GM12873 (cell line): ENCODE measurements around the gene CCNI.

ENCODE experiments used
- TF ChIP-seq, protein P1 (sequence below): IDR thresholded peaks from 2 replicates; pipeline ENCODE4 v1.5.1; 2012; ENCODE audit warnings: low read depth, mild to moderate bottlenecking, moderate library complexity, low read length, control low read depth; ENCODE audit not compliant: insufficient read depth; ENCODE audit errors: missing control alignments

Gene CCNI

DNA sequence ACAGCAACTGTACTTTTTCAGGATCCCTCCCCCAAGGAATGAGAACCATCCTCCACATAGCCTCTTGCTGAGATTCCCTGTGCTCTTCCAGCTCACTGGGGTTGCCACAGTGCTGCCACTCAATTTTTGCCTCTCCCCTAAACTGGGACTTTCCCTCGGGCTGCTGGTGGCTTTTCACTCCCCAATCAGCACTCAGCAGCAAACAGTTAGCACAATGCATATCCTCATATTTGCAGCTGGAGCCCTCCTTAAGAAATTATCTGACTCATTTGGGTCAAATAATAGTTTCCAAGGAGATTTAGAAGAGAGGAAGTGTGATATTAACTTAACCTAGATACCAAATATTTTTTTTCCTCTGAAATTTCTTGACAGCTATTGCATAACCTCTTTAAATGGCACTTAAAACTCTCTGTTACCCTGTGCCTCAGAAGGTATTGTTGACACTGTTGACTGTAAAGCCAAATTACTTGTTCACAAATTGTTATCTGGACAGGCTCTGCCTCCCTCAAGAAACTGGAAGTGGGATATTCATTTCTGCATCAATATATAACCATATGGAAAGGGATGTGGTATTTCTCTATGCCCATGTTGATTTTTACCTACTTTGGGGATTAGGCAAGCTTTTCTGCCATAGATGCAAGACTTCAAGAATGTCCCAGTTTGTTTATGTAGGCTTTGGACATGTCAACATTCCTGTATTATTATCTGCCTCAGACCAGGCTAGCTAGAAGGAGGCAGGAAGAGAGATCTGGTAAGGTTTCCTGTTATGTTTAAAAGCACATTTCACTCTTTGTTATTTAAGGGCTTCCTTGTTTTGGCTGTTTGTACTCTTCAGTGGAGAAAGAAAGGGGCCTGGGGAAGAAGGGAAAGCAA, 68.2 kb downstream of the CCNI start:
- TF ChIP-seq, protein P1, sequence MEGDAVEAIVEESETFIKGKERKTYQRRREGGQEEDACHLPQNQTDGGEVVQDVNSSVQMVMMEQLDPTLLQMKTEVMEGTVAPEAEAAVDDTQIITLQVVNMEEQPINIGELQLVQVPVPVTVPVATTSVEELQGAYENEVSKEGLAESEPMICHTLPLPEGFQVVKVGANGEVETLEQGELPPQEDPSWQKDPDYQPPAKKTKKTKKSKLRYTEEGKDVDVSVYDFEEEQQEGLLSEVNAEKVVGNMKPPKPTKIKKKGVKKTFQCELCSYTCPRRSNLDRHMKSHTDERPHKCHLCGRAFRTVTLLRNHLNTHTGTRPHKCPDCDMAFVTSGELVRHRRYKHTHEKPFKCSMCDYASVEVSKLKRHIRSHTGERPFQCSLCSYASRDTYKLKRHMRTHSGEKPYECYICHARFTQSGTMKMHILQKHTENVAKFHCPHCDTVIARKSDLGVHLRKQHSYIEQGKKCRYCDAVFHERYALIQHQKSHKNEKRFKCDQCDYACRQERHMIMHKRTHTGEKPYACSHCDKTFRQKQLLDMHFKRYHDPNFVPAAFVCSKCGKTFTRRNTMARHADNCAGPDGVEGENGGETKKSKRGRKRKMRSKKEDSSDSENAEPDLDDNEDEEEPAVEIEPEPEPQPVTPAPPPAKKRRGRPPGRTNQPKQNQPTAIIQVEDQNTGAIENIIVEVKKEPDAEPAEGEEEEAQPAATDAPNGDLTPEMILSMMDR, result no peak

DNA sequence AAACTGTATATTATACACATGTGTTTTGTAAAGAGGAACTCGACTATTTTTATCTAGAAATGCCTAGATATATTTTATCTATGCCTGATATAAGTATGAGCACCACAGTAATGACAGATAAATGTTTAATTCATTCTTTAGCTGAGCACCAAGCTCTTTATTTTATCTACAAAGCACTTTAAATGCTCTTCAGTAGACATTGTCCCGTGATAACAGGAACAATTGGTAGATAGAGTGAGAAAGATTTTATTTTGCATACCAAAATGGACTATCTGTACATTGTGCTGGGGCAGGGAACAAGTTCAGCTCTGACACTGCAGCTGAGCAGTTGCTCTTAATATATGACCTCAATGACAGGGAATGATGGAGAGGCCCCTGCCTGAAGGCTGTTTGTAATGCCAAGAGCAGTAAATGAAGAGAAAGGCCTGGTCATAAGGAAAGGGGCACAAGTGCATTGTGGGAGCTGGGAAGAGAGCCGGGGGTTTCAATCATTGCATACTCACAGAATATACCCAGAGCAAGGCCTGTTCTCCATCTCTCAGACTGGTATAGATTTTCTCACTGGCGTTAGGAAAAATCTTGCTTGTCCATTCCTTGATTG, 68.9 kb downstream of the CCNI start:
- TF ChIP-seq, protein P1, result no peak

DNA sequence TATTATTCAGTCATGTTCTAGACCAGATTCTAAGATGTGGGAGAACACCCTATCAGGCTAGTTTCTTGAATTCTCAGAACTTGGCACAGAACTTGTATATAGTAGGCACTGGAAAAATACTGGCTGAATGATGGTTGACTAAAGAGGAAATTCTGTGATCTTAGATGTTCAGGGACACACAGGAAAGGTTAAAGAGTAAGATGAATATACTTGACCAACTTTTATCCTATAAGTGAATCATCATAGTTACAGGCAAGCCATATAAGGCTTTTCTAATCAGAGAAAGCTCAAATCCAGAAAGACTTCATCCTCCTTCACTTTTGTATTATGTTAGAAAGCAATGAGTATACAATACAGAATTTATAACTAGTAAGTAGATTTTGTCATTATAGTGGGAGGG, 72.4 kb downstream of the CCNI start:
- TF ChIP-seq, protein P1, result no peak

DNA sequence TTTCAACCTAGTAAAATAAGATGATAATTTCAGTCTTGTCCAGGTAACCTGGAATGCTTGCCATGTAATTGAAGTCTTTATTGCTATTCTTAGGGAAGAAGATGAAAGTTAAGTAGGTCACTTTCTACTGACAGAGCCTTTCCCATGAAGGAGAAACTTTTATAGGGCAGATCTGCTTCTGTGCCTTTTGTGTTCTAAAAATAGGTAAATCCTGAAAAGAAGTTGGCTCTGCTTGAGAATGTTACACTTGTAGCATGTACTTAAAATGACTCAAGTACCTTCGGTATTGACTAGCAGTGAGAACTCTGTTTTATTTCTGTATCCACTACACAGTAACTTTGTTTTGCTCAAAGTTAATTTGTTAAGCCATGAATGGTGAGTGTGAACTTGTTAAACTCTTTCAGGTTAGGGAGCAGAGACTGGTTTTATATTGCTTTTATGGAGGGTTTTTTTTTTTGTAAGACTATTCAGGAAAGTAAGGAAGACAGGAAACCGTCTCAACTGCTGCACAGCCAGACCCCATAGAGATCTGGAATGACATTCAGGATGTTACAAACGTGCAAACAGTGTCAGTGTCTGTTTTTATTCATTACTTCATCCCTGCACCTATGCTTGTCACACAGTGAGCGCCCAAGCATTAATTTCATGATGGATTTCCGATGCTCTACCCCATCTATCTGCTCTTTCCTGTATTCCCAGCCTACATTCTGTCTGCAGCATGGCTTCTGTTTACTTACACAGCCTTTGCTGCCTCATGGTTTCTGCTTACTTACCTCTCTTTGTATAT, 73.3 kb downstream of the CCNI start:
- TF ChIP-seq, protein P1, result no peak

DNA sequence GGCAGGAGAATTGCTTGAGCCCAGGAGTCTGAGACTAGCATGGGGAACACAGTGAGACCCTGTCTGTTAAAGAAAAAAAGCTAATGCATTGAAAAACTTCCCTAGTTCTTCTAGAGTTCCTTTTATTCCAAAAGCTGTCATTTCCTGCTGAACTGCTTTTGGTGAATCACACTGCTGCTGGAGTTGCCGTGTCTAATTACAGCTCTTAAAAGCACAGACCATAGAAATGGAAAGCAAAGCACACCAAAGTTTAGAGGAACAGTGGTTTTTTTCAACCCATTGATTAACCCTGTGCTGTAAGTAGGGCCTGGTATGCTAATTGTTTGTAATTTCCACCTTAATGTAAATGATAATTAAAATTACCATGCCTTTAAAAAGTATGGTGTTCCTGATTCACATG, 73.9 kb downstream of the CCNI start:
- TF ChIP-seq, protein P1, result no peak

DNA sequence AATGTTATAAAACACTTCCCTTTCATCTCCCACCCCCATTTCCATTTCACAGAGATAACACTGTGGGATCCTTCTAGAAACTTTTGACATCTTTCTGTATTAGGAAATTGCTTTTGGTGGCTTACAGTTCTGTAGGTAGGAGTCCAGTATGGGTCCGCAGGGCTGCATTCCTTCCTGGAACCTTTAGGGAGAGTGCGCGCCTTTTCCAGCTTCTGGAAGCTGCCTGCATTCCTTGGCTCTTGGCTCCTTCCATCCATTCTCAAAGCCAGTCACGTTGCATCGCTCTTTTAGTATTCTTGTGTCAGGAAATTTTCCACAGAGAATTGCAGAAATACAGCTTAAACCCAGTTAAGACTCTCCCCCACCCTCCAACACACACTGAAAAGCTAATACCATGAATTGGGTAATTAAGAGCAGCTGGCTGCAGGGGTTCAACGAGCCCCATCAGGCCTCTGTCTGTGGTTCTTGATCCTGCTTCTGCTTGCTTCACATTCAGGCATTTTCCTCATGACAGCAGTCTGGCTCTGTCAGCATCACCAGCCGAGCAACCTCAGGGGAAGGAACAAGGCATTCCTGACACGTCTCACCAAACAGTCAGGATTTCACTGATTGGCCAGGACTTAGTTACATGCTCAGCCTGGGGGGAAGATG, 77.4 kb downstream of the CCNI start:
- TF ChIP-seq, protein P1, result no peak
